ENCODE data around the gene RTP5.
"Not testable (repeated sequence)": the region's sequence is repeated elsewhere in the genome, so short reads cannot be mapped to it uniquely, and the experiment has no call there.

The RTP5 gene

GRCh38 chr2:241908686-241909420 is 39.3 kb downstream of the RTP5 start:
- Histone ChIP-seq H3K36me3 (ENCODE audit: insufficient read depth, low read length) (no peaks in the 10 kb centered on the region), H3K4me3 (no peak overlapping the region), H3K27ac (no peak overlapping the region), H3K9me3 (ENCODE audit: low read depth, low read length) (no peaks in the 10 kb centered on the region), H3K9ac (ENCODE audit: insufficient read length) (no peak overlapping the region)
- TF ChIP-seq EZH2 (IDR thresholded peaks at IDR 0.05) (no peak), FOXP2 (optimal IDR thresholded peaks at IDR 0.05; ENCODE audit: control extremely low read depth, extremely low read length, insufficient read depth) (no peak), POLR2AphosphoS5 (IDR thresholded peaks at IDR 0.05; ENCODE audit: borderline replicate concordance, low read depth, low read length) (no peak)
- no peak for DNase-seq (ENCODE audit: low read depth, low spot score)

GRCh38 chr2:241909769-241910168 is 40.2 kb downstream of the RTP5 start:
- TF ChIP-seq EZH2 (IDR thresholded peaks at IDR 0.05) (no peak), FOXP2 (optimal IDR thresholded peaks at IDR 0.05; ENCODE audit: control extremely low read depth, extremely low read length, insufficient read depth) (no peak), POLR2AphosphoS5 (IDR thresholded peaks at IDR 0.05; ENCODE audit: borderline replicate concordance, low read depth, low read length) (no peak)
- no peaks in the 10 kb centered on the region for H3K9me3 ChIP-seq (ENCODE audit: low read depth, low read length)
- no peak overlapping the region for H3K27ac ChIP-seq
- DNase-seq (ENCODE audit: low read depth, low spot score): no peak
- H3K4me3 ChIP-seq: no peak overlapping the region
- H3K36me3 ChIP-seq (ENCODE audit: insufficient read depth, low read length): no peaks in the 10 kb centered on the region
- no peak overlapping the region for H3K9ac ChIP-seq (ENCODE audit: insufficient read length)

GRCh38 chr2:241910604-241911520 is 41.3 kb downstream of the RTP5 start:
- H3K27ac ChIP-seq: no peak overlapping the region

GRCh38 chr2:241911551-241911950 is 42.0 kb downstream of the RTP5 start:
- H3K36me3 ChIP-seq (ENCODE audit: insufficient read depth, low read length): no peaks in the 10 kb centered on the region
- TF ChIP-seq FOXP2 (optimal IDR thresholded peaks at IDR 0.05; ENCODE audit: control extremely low read depth, extremely low read length, insufficient read depth) (no peak), EZH2 (IDR thresholded peaks at IDR 0.05) (no peak), POLR2AphosphoS5 (IDR thresholded peaks at IDR 0.05; ENCODE audit: borderline replicate concordance, low read depth, low read length) (no peak)

More at GRCh38 chr2:241910604-241911520, 41.3 kb downstream of the RTP5 start:
- Histone ChIP-seq H3K4me3 (no peak overlapping the region), H3K9me3 (ENCODE audit: low read depth, low read length) (no peaks in the 10 kb centered on the region), H3K36me3 (ENCODE audit: insufficient read depth, low read length) (no peaks in the 10 kb centered on the region), H3K9ac (ENCODE audit: insufficient read length) (no peak overlapping the region)
- DNase-seq (ENCODE audit: low read depth, low spot score): no peak
- no peak for TF ChIP-seq POLR2AphosphoS5 (IDR thresholded peaks at IDR 0.05; ENCODE audit: borderline replicate concordance, low read depth, low read length)
- no peak for TF ChIP-seq EZH2 (IDR thresholded peaks at IDR 0.05)
- TF ChIP-seq FOXP2 (optimal IDR thresholded peaks at IDR 0.05; ENCODE audit: control extremely low read depth, extremely low read length, insufficient read depth): no peak

GRCh38 chr2:241912021-241912555 is 42.6 kb downstream of the RTP5 start:
- TF ChIP-seq FOXP2 (optimal IDR thresholded peaks at IDR 0.05; ENCODE audit: control extremely low read depth, extremely low read length, insufficient read depth) (no peak), POLR2AphosphoS5 (IDR thresholded peaks at IDR 0.05; ENCODE audit: borderline replicate concordance, low read depth, low read length) (no peak), EZH2 (IDR thresholded peaks at IDR 0.05) (no peak)
- H3K36me3 ChIP-seq (ENCODE audit: insufficient read depth, low read length): no peaks in the 10 kb centered on the region
- no peaks in the 10 kb centered on the region for H3K9me3 ChIP-seq (ENCODE audit: low read depth, low read length)
- H3K9ac ChIP-seq (ENCODE audit: insufficient read length): no peak overlapping the region
- no peak overlapping the region for H3K27ac ChIP-seq
- H3K4me3 ChIP-seq: no peak overlapping the region
- DNase-seq (ENCODE audit: low read depth, low spot score): no peak

More at GRCh38 chr2:241911551-241911950, 42.0 kb downstream of the RTP5 start:
- no peak for DNase-seq (ENCODE audit: low read depth, low spot score)
- Histone ChIP-seq H3K9me3 (ENCODE audit: low read depth, low read length) (no peaks in the 10 kb centered on the region), H3K4me3 (no peak overlapping the region), H3K27ac (no peak overlapping the region), H3K9ac (ENCODE audit: insufficient read length) (no peak overlapping the region)

- no peak overlapping the region for H3K9ac ChIP-seq (ENCODE audit: insufficient read length)
- no peak overlapping the region for H3K27ac ChIP-seq
- no peak overlapping the region for H3K4me3 ChIP-seq
- no peak for DNase-seq (ENCODE audit: low read depth, low spot score)
- H3K9me3 ChIP-seq (ENCODE audit: low read depth, low read length): 0 out of 2 replicates have a peak, but pooled peaks cover 5% of the 10 kb centered on the region
- TF ChIP-seq POLR2AphosphoS5 (IDR thresholded peaks at IDR 0.05; ENCODE audit: borderline replicate concordance, low read depth, low read length): no peak
- no peak for TF ChIP-seq EZH2 (IDR thresholded peaks at IDR 0.05)
- no peak for TF ChIP-seq FOXP2 (optimal IDR thresholded peaks at IDR 0.05; ENCODE audit: control extremely low read depth, extremely low read length, insufficient read depth)
- H3K36me3 ChIP-seq (ENCODE audit: insufficient read depth, low read length): no peaks in the 10 kb centered on the region
These were observed 44.2 kb downstream of the RTP5 start for GRCh38 chr2:241913703-241914102.

GRCh38 chr2:241914542-241914941 is 45.0 kb downstream of the RTP5 start:
- Histone ChIP-seq H3K36me3 (ENCODE audit: insufficient read depth, low read length) (no peaks in the 10 kb centered on the region), H3K27ac (no peak overlapping the region), H3K9me3 (ENCODE audit: low read depth, low read length) (0 out of 2 replicates have a peak, but pooled peaks cover 5% of the 10 kb centered on the region), H3K9ac (ENCODE audit: insufficient read length) (no peak overlapping the region), H3K4me3 (no peak overlapping the region)
- no peak for DNase-seq (ENCODE audit: low read depth, low spot score)
- TF ChIP-seq FOXP2 (optimal IDR thresholded peaks at IDR 0.05; ENCODE audit: control extremely low read depth, extremely low read length, insufficient read depth): no peak

GRCh38 chr2:241921631-241922030 is 52.1 kb downstream of the RTP5 start:
- H3K9ac ChIP-seq (ENCODE audit: insufficient read length); H3K36me3 ChIP-seq (ENCODE audit: insufficient read depth, low read length); H3K9me3 ChIP-seq (ENCODE audit: low read depth, low read length); DNase-seq (ENCODE audit: low read depth, low spot score); H3K27ac ChIP-seq; H3K4me3 ChIP-seq: not testable (repeated sequence)

All from SK-N-MC (cell line).